GM23248 (cell line): Measurements from ENCODE around the gene LBR. TPM values are rescaled to one million over a fixed set of nuclear protein-coding genes. Genes with fewer than 3 reads are reported as not detected.

ENCODE experiments used
- DNase-seq: peaks from one replicate; pipeline ENCODE4 v3.0.0-alpha.2; 2015
- H2AFZ ChIP-seq: fragments of 200-600 bp; sonication (generic); 2 replicates; pipeline ENCODE4 v1.6.1; 2016; ENCODE audit warnings: antibody characterized with exemption
- H3F3A ChIP-seq: fragments of 200-600 bp; sonication (generic); 2 replicates; pipeline ENCODE4 v1.6.1; 2016; ENCODE audit warnings: mild to moderate bottlenecking, antibody characterized with exemption, mixed run types; ENCODE audit not compliant: insufficient read depth
- H3K27ac ChIP-seq: fragments of 200-600 bp; sonication (generic); 2 replicates; pipeline ENCODE4 v1.5.1; 2016; ENCODE audit warnings: mild to moderate bottlenecking
- H3K27me3 ChIP-seq: fragments of 200-600 bp; sonication (generic); replicated peaks from 2 replicates; pipeline ENCODE4 v1.6.1; 2016; ENCODE audit warnings: mild to moderate bottlenecking; ENCODE audit not compliant: insufficient read depth
- H3K36me3 ChIP-seq: fragments of 200-600 bp; sonication (generic); 2 replicates; pipeline ENCODE4 v1.6.1; 2016; ENCODE audit warnings: low read depth, mild to moderate bottlenecking
- H3K4me1 ChIP-seq: fragments of 200-600 bp; sonication (generic); 2 replicates; pipeline ENCODE4 v1.6.1; 2016; ENCODE audit warnings: mild to moderate bottlenecking; ENCODE audit not compliant: insufficient read depth
- H3K4me2 ChIP-seq: fragments of 200-600 bp; sonication (generic); one replicate; pipeline ENCODE4 v1.6.1; 2016; ENCODE audit warnings: mild to moderate bottlenecking; ENCODE audit not compliant: unreplicated experiment
- H3K4me3 ChIP-seq: fragments of 200-600 bp; sonication (generic); 2 replicates; pipeline ENCODE4 v1.5.1; 2016; ENCODE audit warnings: mild to moderate bottlenecking
- H3K79me2 ChIP-seq: fragments of 200-600 bp; sonication (generic); 2 replicates; pipeline ENCODE4 v1.6.1; 2016; ENCODE audit warnings: mild to moderate bottlenecking; ENCODE audit not compliant: insufficient read depth
- H3K9ac ChIP-seq: fragments of 200-600 bp; sonication (generic); 2 replicates; pipeline ENCODE4 v1.6.1; 2016; ENCODE audit warnings: mild to moderate bottlenecking
- H3K9me2 ChIP-seq: fragments of 200-600 bp; sonication (generic); 2 replicates; pipeline ENCODE4 v1.6.1; 2016; ENCODE audit warnings: mixed run types, mild to moderate bottlenecking, moderate library complexity; ENCODE audit not compliant: insufficient read depth
- H3K9me3 ChIP-seq: fragments of 200-600 bp; sonication (generic); one replicate; pipeline ENCODE4 v1.6.1; 2017; ENCODE audit warnings: low read depth
- H4K20me1 ChIP-seq: fragments of 200-600 bp; sonication (generic); 2 replicates; pipeline ENCODE4 v1.6.0; 2016; ENCODE audit not compliant: insufficient read depth
- EZH2 ChIP-seq: fragments of 200-600 bp; sonication (generic); IDR thresholded peaks from 2 replicates; pipeline ENCODE4 v1.6.1; 2018; ENCODE audit warnings: antibody characterized with exemption, mild to moderate bottlenecking; ENCODE audit not compliant: insufficient read depth, poor library complexity, severe bottlenecking
- EZH2phosphoT487 ChIP-seq: fragments of 200-600 bp; sonication (generic); IDR thresholded peaks from 2 replicates; pipeline ENCODE4 v1.6.1; 2018; ENCODE audit warnings: antibody characterized with exemption, moderate library complexity, mild to moderate bottlenecking, low read depth; ENCODE audit not compliant: insufficient read depth
- WGBS, 2 experiments: methylation state at CpG; one replicate each; pipeline ENCODE4 v1.1.6; 2015 to 2017; ENCODE audit warnings: low lambda C conversion rate in 2 of 2, low coverage in 1 of 2; ENCODE audit errors: missing lambda C conversion rate in 2 of 2; 5-methylcytosine and 5-hydroxymethylcytosine counted together
- in situ Hi-C: fragments of 300-500 bp; cut with MboI; formaldehyde crosslinking; loops from 2 replicates; pipeline ENCODE4 v1.15.0; 2020
- polyA plus RNA-seq: library from polyadenylated mRNA; unstranded; fragments of >200 nt; fragmentation: Nextera tagmentation; extraction: Ambion mirVana; gene quantifications from 2 replicates; pipeline ENCODE4 v1.2.1, GENCODE V29; 2016
- total RNA-seq: library from RNA; depleted of rRNA; stranded (reverse); fragments of >200 nt; shearing (Covaris generic); gene quantifications from 2 replicates; pipeline ENCODE4 v1.2.3, GENCODE V29; 2014

The LBR gene
- total and polyA plus RNA-seq, 2 experiments from 2014 or later, result 12.3 to 16.8 TPM

- no peak overlapping the region for H2AFZ ChIP-seq
- no peak overlapping the region for H3K4me2 ChIP-seq
- in situ Hi-C loops, result no loop called here
Measured at GRCh38 chr1:225464851-225465792, 37.3 kb upstream of the LBR start.

GRCh38 chr1:225462714-225463574, 35.1 kb upstream of the LBR start:
- Histone ChIP-seq H3K27ac (no peak overlapping the region), H3K4me3 (no peak overlapping the region), H3K27me3 (no peaks in the 10 kb centered on the region), H3K36me3 (no peaks in the 10 kb centered on the region), H3F3A (no peaks in the 10 kb centered on the region), H3K79me2 (no peaks in the 10 kb centered on the region), H4K20me1 (no peaks in the 10 kb centered on the region), H3K9ac (no peak overlapping the region), H3K9me3 (no peaks in the 10 kb centered on the region), H3K9me2 (no peaks in the 10 kb centered on the region), H3K4me1 (peaks cover 20% of the 10 kb centered on the region), H3K4me2 (no peak overlapping the region), H2AFZ (no peak overlapping the region)
- DNase-seq, result no peak
- TF ChIP-seq EZH2 (no peak), EZH2phosphoT487 (no peak)
- in situ Hi-C loops, result no loop called here
- 51 to 53% methylated on average over 15 of the region's 15 CpGs for WGBS, 2 experiments

More at GRCh38 chr1:225464851-225465792, 37.3 kb upstream of the LBR start:
- Histone ChIP-seq H3K9me2 (no peaks in the 10 kb centered on the region), H3K27ac (no peak overlapping the region), H4K20me1 (no peaks in the 10 kb centered on the region), H3K79me2 (no peaks in the 10 kb centered on the region), H3F3A (no peaks in the 10 kb centered on the region), H3K9me3 (no peaks in the 10 kb centered on the region), H3K36me3 (no peaks in the 10 kb centered on the region), H3K9ac (no peak overlapping the region), H3K27me3 (no peaks in the 10 kb centered on the region), H3K4me3 (no peak overlapping the region), H3K4me1 (peaks cover 9% of the 10 kb centered on the region)
- no peak for TF ChIP-seq EZH2phosphoT487
- no peak for TF ChIP-seq EZH2
- WGBS, 2 experiments, result 74 to 75% methylated on average over 15 of the region's 15 CpGs
- no peak for DNase-seq

GRCh38 chr1:225462429-225462713, 34.5 kb upstream of the LBR start:
- Histone ChIP-seq H3K36me3 (no peaks in the 10 kb centered on the region), H4K20me1 (no peaks in the 10 kb centered on the region), H3K9me2 (no peaks in the 10 kb centered on the region), H3K9ac (no peak overlapping the region), H3K4me2 (no peak overlapping the region), H3K27me3 (no peaks in the 10 kb centered on the region), H3F3A (no peaks in the 10 kb centered on the region; the same call in 1 of the 2 replicates), H3K27ac (no peak overlapping the region), H3K4me1 (peaks cover 20% of the 10 kb centered on the region), H2AFZ (no peak overlapping the region), H3K79me2 (no peaks in the 10 kb centered on the region), H3K9me3 (no peaks in the 10 kb centered on the region), H3K4me3 (no peak overlapping the region)
- WGBS, 2 experiments, result 15 to 17% methylated on average over 5 of the region's 5 CpGs
- TF ChIP-seq EZH2phosphoT487 (no peak), EZH2 (no peak)
- DNase-seq, result no peak
- in situ Hi-C loops, result no loop called here

- WGBS, 2 experiments, result 55 to 57% methylated on average over 18 to 19 of the region's 19 CpGs
- Histone ChIP-seq H3K4me2 (no peak overlapping the region), H3K27me3 (no peaks in the 10 kb centered on the region), H3K9me2 (no peaks in the 10 kb centered on the region), H3K9ac (no peak overlapping the region), H3K79me2 (no peaks in the 10 kb centered on the region), H4K20me1 (no peaks in the 10 kb centered on the region), H3K36me3 (no peaks in the 10 kb centered on the region), H3K4me1 (peaks cover 20% of the 10 kb centered on the region), H3K4me3 (no peak overlapping the region), H3F3A (no peaks in the 10 kb centered on the region; the same call in 1 of the 2 replicates), H3K9me3 (no peaks in the 10 kb centered on the region), H2AFZ (no peak overlapping the region), H3K27ac (no peak overlapping the region)
- in situ Hi-C loops, result no loop called here
- TF ChIP-seq EZH2 (no peak), EZH2phosphoT487 (no peak)
- peak; percentile 44 for DNase-seq
Measured at GRCh38 chr1:225461533-225462428, 33.9 kb upstream of the LBR start.
